Spleen (tissue), 7 donors: ENCODE data around the gene UCN2.

Experiments
- CTCF ChIP-seq, 11 experiments: fragments of 200-600 bp in 7 of 11; fragments of 450-650 bp in 4 of 11; sonication (generic) in 4 of 11; IDR thresholded peaks in 8 of 11; conservative IDR thresholded peaks in 3 of 11; 1 replicate in 7 of 11; 2 replicates in 4 of 11; pipeline versions ENCODE4 v1.4.0 to v1.8.0; 2016 to 2021; ENCODE audit warnings: antibody characterized with exemption in 11 of 11, inconsistent platforms in 4 of 11, mild to moderate bottlenecking in 1 of 11
- POLR2AphosphoS5 ChIP-seq, 3 donors: sonication (generic); formaldehyde crosslinking; IDR thresholded peaks; one replicate each; pipeline ENCODE4 v1.5.1; 2017; ENCODE audit warnings: antibody characterized with exemption in 3 of 3
- donor health status: DM: no; HTN: no; CAD: no; lungs with moderate emphysema.
- donor health status: DM: no; HTN: no; CAD: no.
- donor health status: DM: no; HTN: no; CAD: no.

GRCh38 chr3:48555231-48555948 is 8.2 kb downstream of the UCN2 start:
- TF ChIP-seq CTCF (IDR thresholded peaks at IDR 0.05 in 8 of 11, conservative IDR thresholded peaks at IDR 0.05 in 3 of 11) (no peak), POLR2AphosphoS5 (IDR thresholded peaks at IDR 0.05) (no peak)
